KBM-7 (cell line): ENCODE measurements around the gene PRKCD.

Experiments used
- DNase-seq: peaks from one replicate; pipeline ENCODE4 v3.0.0-alpha.2; 2015
- in situ Hi-C: fragments of 300-500 bp; cut with MboI; formaldehyde crosslinking; loops from 2 replicates; pipeline ENCODE4 v1.14.3; 2020; ENCODE audit warnings: low sequenced_read_pairs, low pct_unique_long_range_greater_than_20kb, mixed read lengths

The PRKCD gene

DNA sequence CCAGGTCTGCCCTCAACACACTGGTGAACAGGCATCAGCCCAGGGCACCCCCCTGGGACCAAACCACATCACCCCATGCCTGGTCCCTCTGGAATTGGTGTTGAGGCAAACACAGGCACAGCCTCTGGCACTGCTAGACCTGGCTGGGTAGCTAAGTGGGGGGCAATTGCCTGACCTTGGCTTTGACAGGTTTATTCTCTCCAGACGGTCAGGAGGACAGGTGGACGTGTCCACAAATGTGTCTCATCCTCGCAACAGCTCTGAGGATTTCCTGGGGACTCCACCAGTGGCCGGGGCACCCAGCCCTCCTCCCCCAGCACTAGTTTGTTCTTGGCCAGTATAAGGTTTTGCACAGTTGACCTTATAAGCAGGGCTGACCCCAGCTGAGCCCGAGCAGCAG is 63.5 kb downstream of the PRKCD start:
- in situ Hi-C loops = no loop called here
- DNase-seq = no peak

DNA sequence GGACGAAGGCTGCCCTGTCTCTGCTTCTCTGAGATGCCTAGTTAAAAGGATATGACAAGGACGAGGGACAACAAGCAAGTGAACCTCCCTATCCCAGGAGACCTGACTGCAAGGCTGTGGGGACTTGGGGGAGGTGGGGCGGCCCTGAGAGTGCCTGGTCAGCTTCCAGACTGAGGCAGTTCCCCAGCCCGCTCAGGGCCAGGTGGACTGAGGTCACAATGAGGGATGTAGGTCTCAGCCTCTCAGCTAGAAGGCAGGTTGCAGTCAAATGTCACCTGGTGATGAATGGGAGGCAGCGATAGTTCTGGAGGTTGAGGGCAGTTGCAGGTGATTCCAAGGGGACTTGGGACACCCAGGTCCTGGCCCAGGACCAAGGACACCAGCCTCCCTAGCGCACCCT is 64.2 kb downstream of the PRKCD start:
- no peak for DNase-seq
- in situ Hi-C loops = no loop called here

DNA sequence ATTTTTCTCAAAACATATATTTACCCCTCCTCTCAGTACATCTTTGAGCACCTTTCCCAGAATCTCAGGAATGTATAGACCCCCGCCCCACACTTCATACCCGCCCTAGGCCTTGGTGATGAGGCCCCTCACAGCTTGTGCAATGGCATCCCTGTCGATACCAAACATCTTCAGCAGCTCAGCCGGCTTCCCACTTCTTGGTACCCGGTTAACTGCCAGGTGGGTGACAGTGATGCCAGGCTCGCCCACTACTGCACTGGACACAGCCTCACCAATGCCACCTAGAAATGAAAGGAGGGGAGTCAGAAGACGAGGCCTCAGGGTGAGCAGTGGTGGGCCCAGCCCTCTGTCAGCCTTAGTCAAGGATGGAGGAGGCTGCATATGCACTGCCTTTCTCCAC is 64.6 kb downstream of the PRKCD start:
- in situ Hi-C loops = no loop called here

DNA sequence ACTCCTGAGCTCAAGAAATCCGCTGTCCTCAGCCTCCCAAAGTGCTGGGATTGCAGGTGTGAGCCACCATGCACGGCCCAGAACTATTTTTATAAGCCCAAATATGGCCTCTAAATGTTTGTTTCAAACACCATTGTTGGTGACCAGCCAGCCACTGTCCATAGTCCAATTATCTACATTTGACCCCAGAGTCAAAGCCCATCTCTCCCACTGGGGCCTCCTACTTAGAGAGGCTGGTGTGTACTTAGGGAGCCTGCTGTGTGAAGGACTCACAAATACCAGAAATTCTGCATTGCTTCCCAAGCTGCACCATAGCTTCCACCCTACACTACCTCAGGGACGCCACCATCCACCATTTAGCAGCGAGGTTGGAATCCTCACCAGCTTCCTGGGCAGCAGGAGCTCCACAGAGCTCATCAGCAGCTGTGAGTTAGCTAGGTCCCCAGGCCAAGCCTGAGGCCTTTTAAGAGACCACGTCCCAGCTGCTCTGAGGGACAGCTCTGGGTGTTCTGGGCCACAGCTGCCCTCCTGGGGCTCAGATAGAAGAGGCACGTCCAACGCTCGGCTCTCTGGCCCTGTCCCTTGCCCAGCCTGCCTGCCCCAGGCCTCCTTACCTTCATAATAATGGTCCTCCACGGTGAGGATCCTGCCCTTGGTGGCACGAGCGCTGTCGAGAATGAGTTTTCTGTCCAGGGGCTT is 65.3 kb downstream of the PRKCD start:
- DNase-seq = no peak
- in situ Hi-C loops = no loop called here

More for the DNA sequence above, 64.6 kb downstream of the PRKCD start:
- no peak for DNase-seq

DNA sequence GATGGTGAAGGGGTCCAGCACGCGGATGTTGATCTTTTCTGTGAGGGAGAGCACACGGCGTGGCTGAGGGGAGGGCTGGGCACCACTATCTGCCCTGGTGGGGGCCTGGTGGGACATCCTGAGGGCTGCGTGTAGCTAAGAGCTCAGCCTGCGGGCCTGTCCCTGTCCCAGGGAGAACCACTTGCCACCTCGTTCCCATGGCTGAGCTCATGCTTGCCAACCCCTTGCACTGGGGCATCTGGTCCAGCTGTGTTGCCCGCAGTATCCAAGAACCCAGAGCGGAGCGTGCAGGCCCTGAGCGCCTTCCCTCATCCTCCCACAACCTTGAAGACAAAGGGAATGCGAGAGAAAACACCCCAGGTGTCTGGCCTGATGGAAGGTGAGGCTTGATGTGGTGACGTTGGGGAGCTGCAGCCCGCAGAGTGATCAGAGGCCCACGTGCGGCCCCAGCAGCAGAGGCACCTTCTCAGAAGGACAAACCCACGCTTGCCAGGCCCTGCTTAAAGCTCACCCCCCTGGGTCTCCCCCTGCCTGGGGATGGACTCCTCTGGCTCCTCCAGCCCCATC is 65.9 kb downstream of the PRKCD start:
- in situ Hi-C loops = no loop called here
- DNase-seq = no peak

DNA sequence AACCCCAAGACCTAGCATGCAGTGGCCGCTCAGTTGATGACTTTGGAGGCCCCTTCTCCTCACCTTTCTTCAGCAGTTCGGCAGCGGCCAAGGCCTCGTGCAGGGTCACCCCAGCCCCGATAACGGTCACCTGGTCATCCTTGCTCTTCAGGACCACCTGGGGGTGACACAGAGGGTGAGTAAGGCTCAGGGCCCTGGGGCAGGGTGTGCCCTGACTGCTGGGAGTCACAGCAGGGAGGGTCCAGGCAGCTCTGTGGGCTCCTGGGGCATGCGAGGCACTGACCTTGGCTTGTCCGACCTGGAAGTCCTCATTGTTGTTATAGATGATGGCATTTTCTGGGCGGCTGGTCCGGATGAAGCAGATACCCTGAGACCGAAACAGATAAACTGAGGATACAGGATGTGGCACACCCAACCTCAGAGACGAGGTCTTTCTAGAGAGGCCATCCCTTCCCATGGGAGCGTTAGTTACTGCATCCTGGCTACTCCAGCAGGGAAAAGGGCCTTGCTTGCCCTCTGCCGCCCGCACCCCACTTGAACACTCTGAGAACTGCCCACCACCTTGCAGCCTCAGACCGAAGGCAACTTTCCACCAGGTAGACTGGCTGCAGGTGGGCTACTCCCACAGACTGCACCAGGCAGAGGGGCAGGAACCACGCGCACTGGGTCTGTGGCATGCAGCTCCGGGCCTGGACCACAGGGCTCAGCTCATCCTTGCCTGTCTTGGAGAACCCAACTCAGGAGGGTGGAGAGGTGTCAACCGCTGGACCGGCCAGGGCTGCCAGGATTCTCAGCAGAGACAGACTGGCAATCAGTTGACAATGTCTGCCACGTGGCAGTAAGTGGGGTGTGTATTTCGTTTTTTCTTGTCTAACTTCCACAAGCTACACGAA is 67.2 kb downstream of the PRKCD start:
- no peak for DNase-seq
- in situ Hi-C loops = no loop called here

DNA sequence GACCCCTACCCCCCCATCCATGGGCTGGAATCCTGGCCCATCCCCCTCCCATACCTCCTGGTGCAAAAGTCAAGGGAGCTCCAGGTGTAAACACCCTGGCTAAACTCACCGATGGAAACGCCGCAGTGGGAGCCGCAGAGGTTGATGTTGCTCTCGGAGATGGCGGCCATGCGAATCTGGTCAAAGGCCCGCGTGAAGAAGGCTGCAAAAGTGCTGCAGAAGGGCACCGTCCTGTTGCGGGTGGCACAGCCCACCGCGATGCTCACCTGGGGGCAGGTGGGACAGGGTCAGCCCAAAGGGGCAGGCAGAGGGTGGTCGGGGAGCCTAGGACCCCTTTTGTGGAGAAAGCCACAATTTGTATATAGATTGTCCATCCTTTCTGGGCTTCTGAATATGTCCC is 68.2 kb downstream of the PRKCD start:
- in situ Hi-C loops = no loop called here
- no peak for DNase-seq

DNA sequence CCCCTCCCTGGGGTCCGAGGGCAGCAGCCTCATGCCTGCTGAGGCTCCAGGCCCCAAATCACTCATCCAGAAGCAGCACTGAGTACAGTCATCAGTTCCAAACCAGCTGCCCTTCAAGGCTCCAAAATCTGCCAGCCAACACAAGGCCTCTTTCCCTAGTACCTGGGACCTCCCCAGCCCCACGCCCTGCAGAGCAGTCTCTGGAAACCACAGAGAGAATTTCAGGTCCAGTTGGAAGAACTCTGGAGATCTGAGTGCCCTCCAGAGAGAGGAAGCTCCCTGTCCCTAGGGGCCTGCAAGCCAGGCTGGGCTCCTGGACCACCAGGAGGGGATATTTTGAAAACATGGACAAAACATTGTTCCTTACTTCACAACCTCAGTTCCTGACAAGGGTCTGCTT is 68.6 kb downstream of the PRKCD start:
- in situ Hi-C loops = no loop called here
- DNase-seq = no peak

DNA sequence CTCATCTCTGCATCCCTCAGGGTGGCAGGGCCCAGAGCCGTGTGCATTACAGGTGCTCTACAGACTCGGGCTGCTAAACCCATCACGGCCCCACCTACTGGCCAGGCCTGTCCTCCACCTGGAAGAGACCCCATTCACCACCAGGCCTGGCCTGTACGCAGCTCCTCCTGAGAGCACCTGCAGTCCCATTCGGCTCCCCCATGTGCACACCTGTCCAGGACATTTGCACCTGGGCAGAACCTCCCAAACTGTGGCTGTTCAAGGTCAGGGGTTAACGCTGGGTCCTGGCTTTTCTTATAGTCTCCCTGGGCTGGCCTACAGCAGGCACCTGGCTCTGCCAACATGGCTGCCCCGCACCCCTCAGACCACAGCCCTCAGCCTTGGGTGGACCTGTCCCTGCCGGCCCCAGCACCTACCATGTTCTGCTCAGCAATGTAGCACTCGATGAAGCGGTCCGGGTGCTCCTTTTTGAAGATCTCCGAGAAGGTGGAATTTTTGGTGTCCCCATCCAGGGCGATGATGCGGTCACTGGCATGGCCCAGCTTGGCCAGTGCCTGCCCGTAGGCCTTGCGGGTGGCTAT is 69.1 kb downstream of the PRKCD start:
- DNase-seq = no peak

DNA sequence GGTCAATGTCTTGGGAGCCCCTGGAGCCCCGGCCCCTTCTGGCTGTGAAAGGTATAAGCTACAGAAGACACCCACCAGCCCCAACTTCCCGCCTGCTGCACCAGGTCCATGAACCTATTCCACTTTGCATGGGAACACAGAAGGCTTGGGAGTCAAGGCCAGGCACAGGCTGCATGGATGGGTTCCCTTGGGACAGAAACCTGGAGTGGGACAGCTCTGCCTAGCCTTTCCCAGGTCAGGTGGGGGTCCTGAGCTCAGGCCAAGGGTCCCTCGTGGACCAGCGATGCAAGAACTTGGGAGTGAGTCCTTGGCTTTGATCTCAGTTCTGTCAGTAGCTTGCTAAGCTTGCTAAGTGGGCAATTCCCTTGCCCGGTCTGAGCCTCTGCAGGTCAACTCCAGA is 69.8 kb downstream of the PRKCD start:
- in situ Hi-C loops = no loop called here
- no peak for DNase-seq

More for the DNA sequence above, 69.1 kb downstream of the PRKCD start:
- in situ Hi-C loops = no loop called here

DNA sequence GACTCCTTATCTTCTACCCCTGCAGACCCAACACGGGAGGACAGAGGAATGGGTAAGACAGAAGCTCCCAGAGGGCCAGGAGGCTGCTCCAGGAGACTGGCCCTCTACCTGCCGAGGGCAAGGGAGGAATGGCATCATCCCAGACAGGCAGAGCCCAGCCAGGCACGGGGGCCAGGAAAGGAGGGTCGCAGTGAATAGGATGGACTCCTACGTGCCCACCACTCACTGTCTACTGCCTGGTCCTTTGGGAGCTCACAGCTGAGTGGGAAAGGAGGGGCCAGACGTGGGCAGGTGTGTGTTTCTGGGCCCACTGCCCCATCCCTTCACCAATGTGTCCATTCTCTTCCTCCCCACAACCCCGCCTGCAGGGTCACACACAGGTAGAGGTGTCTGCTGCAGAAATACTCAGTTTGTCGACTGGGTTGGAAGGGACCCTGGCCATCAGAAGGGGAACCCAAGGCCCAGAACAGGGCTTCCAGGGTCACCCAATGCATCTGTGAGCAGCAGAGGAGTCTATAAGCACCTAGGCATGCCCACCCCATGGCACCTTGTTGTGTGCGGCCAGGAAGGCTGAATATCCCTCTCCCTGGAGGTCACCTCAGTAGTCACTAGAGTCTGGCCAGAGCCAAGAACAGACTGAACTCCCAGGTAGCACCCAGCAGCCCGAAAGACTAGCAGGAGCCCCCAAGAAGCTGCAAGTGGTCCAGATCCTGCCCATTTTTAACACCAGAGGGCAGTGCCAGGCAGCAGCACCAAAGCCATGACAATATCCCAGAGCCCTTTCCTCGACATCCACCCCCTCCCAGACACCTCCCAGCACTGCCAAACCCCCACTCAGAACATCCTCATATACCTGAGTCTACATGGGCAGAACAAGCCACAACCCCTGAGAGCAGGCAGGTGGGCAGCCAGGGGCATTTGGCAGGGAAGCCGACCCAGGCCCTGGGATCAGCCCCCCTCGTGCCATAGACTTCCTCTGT is 70.8 kb downstream of the PRKCD start:
- no peak for DNase-seq
- in situ Hi-C loops = no loop called here

DNA sequence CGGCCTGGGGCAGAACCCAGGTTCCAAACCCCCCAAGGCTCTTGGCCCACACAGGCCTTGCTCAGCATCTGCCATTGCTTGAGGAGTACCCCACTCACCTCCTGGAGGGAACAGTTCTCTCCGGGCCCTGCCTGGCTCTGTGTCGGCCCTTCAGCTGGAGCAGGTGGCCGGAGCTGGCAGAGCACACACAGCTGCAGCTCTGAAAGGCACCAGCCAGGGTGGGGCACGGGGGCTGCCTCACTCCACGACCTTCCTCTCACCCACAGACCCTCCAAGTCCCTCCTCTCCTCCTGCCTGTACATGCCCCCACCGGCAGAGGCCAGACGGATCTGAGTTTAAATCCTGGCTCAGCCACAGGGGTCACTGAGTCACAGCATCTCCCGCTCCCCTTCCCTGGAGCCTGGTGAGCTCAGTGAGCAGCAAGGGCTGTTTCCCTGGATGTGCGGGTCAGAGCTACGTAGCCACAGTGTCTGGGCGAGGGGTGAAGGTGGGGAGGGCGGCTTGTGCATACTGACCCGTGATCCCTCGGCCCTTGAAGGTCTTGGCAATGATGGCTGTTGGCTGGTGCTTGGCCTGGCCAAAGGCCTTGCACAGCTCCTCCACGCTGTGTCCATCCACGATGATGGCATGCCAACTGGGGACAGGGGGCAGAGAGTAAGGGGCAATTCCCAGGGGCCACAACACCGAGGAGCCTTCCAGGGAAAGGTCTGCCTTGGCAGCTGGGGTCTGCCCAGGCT is 71.8 kb downstream of the PRKCD start:
- DNase-seq = no peak
- in situ Hi-C loops = no loop called here

DNA sequence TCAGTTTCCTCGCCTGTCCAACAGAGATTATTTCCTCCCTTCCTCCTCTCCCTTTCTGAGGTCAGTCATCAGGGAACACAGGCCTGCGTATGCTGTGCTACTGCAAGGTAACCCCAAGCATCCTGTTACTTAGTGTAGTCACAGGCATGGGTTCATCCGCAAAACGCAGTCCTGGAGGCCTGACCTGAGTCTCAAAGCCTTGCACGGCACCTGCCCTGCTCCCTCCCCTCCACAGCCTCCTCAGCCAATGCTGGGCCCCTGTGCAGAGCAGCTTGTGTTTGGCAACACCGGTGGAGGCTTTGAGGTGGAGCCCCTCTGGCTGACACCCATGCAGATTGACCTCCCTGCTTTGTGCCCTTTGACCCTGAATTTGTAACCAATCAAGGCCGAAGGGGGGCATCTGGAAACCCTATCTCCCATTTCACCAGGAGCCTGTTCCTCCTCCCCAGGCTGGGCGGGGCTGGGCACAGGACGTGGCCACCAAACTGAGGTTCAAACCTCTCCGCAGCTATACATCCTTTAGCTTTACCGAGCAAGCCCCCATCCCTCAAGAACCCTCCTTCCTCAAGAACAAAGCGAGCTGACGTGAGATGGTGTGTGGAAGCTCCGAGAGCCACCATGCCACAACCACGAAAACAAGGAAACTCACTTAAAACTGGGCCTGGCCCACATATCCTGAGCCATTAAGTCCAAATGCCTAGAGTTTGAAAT is 73.3 kb downstream of the PRKCD start:
- DNase-seq = no peak
- in situ Hi-C loops = no loop called here

DNA sequence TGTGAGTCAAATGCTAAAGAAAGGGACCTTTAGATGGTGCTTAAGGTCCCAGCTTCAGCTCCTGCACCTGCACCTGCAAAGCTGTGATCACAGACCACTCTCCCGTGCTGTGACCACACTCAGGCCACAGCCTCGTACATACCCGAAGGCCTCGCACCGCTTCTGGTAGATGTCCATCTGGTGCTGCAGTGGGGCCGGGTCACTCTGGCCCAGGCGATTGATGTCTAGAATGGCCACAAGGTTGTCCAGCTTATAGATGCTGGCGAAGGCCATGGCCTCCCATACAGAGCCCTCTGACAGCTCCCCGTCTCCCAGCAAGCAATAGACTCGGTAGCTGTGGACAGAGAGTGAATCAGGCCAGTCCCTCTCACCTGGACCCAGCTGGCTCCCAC is 73.8 kb downstream of the PRKCD start:
- DNase-seq = no peak
- in situ Hi-C loops = no loop called here

DNA sequence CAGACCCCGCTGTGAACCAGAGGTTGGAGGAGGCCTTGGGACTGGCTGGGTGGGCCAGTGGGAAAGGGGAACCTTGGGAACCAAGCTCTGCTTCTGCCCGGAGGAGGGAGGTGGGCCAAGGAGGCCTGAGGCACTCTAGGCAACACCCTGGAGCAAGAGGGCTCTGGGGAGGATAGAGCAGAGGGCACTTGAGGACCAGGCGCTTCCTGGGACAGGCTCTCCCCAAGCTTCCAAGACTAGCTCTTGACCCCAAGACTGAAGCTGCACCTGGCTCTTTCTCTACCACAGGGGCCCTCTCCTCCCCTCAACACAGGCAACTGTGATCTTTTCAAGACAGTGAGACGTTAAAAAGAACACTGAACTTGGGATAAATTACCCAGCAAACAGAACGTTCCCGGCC is 74.5 kb downstream of the PRKCD start:
- in situ Hi-C loops = no loop called here
- DNase-seq = no peak

DNA sequence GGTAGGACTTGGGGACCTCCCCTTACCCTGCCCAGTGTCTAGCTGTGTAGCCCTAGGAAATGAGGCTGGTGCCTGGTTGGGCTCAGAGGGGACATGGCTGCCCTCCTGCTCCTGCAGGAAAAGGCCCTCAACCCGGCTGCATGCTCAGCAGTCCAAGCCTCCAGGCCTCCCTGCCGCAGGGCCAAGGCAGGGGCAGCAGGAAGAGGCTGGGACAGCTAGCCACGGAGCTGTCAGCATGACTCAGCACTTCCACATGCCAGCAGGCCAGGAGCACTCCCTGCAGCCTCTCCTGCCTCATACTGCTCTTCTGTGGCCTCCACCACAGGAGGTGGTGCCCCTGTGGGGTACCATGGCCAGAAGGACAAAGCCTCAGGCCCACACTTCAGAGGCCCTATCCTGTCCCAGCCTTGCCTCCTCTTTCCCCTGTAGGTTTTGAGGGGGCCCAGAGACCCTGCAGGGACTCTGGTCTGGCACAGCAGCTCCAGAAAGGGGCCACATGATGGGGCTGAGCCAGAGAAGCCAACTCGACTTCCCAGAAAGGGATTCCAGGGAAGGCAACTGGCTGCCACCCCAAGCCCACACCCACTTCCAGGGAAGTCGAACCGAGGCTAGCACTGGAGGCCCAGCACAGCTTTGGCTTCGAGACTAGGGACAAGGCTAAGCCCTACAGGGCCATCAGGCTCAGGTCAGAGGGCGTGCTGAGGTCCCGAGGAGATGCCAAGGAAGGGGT is 75.3 kb downstream of the PRKCD start:
- peak; percentile 66 for DNase-seq
- in situ Hi-C loops = no loop called here
